ENCODE results near the gene STXBP6. TPM values are rescaled to one million over a fixed set of nuclear protein-coding genes. Genes with fewer than 3 reads are reported as not detected.

Gene STXBP6
- total and polyA plus RNA-seq, 8 donors: 17.2 to 54.1 (median 47.1) TPM

DNA sequence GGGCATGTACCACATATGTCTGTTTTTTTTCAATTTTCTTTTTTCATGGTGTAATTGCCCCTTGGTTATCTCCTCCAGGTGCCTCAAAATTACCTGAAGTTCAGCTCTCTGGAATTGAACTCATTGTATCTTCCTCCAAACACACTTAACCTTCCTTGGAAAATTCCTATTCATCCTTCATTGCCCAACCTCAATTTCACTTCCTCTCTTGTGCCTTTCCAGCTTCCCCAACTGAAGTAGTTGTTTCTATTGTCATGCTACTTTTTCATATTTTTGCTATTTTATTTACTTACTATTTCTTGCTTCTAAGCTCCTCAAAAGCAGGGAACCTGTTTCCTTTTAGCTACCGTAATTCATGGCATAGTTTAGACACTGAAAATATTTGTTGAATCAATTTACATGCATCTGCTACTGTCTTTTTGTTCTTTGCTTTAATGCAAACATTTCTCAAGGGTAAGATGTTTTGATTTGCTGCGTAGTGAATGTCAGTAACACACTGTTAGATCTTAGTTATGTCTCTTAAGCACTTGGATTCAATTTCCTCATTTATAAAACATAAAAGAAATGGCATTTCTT, 37.0 kb upstream of the STXBP6 start:
- intact Hi-C loops (cut with DNase I): no loop called here
- DNase-seq (no peak), ATAC-seq (no peak)
- TF ChIP-seq, protein P1, sequence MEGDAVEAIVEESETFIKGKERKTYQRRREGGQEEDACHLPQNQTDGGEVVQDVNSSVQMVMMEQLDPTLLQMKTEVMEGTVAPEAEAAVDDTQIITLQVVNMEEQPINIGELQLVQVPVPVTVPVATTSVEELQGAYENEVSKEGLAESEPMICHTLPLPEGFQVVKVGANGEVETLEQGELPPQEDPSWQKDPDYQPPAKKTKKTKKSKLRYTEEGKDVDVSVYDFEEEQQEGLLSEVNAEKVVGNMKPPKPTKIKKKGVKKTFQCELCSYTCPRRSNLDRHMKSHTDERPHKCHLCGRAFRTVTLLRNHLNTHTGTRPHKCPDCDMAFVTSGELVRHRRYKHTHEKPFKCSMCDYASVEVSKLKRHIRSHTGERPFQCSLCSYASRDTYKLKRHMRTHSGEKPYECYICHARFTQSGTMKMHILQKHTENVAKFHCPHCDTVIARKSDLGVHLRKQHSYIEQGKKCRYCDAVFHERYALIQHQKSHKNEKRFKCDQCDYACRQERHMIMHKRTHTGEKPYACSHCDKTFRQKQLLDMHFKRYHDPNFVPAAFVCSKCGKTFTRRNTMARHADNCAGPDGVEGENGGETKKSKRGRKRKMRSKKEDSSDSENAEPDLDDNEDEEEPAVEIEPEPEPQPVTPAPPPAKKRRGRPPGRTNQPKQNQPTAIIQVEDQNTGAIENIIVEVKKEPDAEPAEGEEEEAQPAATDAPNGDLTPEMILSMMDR (IDR thresholded peaks at IDR 0.05): no peak
- H3K4me3 ChIP-seq: no peak overlapping the region
- H3K36me3 ChIP-seq: no peaks in the 10 kb centered on the region
- H3K27ac ChIP-seq: no peak overlapping the region
- H3K9me3 ChIP-seq: no peaks in the 10 kb centered on the region
- H3K4me1 ChIP-seq: no peaks in the 10 kb centered on the region
- no peaks in the 10 kb centered on the region for H3K27me3 ChIP-seq

GRCh38 chr14:25086081-25086480, 36.1 kb upstream of the STXBP6 start:
- no peak for ATAC-seq
- TF ChIP-seq, protein P1 (IDR thresholded peaks at IDR 0.05): no peak
- Histone ChIP-seq H3K4me1 (no peaks in the 10 kb centered on the region), H3K4me3 (no peak overlapping the region), H3K36me3 (no peaks in the 10 kb centered on the region), H3K9me3 (no peaks in the 10 kb centered on the region), H3K27me3 (no peaks in the 10 kb centered on the region), H3K27ac (no peak overlapping the region)
- DNase-seq: no peak
- intact Hi-C loops (cut with DNase I): no loop called here

GRCh38 chr14:25080682-25081081, 30.7 kb upstream of the STXBP6 start:
- intact Hi-C loops (cut with DNase I): no loop called here
- no peak for DNase-seq

GRCh38 chr14:25079311-25079710, 29.4 kb upstream of the STXBP6 start:
- Histone ChIP-seq H3K4me1 (no peaks in the 10 kb centered on the region), H3K4me3 (no peak overlapping the region), H3K27me3 (no peaks in the 10 kb centered on the region), H3K9me3 (no peaks in the 10 kb centered on the region), H3K36me3 (no peaks in the 10 kb centered on the region), H3K27ac (no peak overlapping the region)
- DNase-seq: no peak
- no peak for ATAC-seq
- TF ChIP-seq, protein P1 (IDR thresholded peaks at IDR 0.05): no peak
- intact Hi-C loops (cut with DNase I): no loop called here

More at GRCh38 chr14:25080682-25081081, 30.7 kb upstream of the STXBP6 start:
- TF ChIP-seq, protein P1 (IDR thresholded peaks at IDR 0.05): no peak
- H3K4me3 ChIP-seq: no peak overlapping the region
- no peaks in the 10 kb centered on the region for H3K4me1 ChIP-seq
- ATAC-seq: no peak
- no peaks in the 10 kb centered on the region for H3K36me3 ChIP-seq
- no peaks in the 10 kb centered on the region for H3K9me3 ChIP-seq
- no peak overlapping the region for H3K27ac ChIP-seq
- no peaks in the 10 kb centered on the region for H3K27me3 ChIP-seq

DNA sequence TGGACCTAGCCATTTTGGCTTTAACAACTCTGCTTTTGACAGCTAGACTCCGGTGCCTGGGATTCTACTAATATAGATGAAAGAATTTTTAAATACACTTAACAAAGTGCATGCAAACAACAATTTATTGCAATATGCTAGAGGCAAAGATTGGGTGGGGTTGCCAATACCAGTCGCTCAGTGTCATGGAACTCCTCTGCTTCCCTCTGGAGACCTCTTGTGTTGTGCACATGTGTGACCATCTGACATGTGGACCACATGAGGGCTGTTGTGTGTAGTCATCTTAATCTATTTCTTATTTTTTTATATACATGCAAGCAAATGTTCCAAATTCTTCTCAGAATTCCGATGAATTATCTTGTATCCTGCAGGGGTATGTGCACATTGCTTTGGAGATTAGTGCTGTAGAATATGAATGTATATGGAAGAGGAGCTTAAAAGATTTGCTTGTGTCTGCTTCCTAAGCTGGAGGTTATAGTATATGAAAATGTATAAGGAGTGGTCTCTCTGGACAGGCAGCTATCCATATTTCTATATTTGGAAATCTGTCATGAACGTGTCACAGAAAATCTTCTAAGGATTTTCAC, 24.2 kb upstream of the STXBP6 start:
- DNase-seq (no peak), ATAC-seq (no peak)
- Histone ChIP-seq H3K36me3 (no peaks in the 10 kb centered on the region), H3K4me3 (no peak overlapping the region), H3K9me3 (no peaks in the 10 kb centered on the region), H3K27ac (no peak overlapping the region), H3K27me3 (no peaks in the 10 kb centered on the region), H3K4me1 (no peaks in the 10 kb centered on the region)
- intact Hi-C loops (cut with DNase I): no loop called here
- TF ChIP-seq, protein P1 (IDR thresholded peaks at IDR 0.05): no peak
